SU-DHL-6 (cell line): ENCODE results near the gene MYPN.

Experiments used
- H2AFZ ChIP-seq: fragments of 200-600 bp; sonication (generic); 2 replicates; pipeline ENCODE4 v1.6.1; 2014; ENCODE audit warnings: low read depth, mild to moderate bottlenecking, moderate library complexity, mixed read lengths, antibody characterized with exemption, low read length; ENCODE audit not compliant: severe bottlenecking
- H3F3A ChIP-seq: fragments of 200-600 bp; shearing (Covaris generic); 2 replicates; pipeline ENCODE4 v1.6.0; 2016; ENCODE audit warnings: antibody characterized with exemption, mild to moderate bottlenecking; ENCODE audit not compliant: insufficient read depth
- H3K27ac ChIP-seq: fragments of 200-600 bp; sonication (generic); 2 replicates; pipeline ENCODE4 v1.5.1; 2016; ENCODE audit warnings: low read depth, mild to moderate bottlenecking, low read length, moderate library complexity, mixed read lengths
- H3K27me3 ChIP-seq: fragments of 200-600 bp; sonication (generic), shearing (Covaris generic); 2 replicates; pipeline ENCODE4 v1.6.0; 2014; ENCODE audit warnings: mild to moderate bottlenecking, low read length
- H3K36me3 ChIP-seq: fragments of 200-600 bp; sonication (generic); 2 replicates; pipeline ENCODE4 v1.6.1; 2014; ENCODE audit warnings: mild to moderate bottlenecking, low read length, mixed read lengths
- H3K4me2 ChIP-seq: fragments of 300-600, 200-600 bp; shearing (Covaris generic), sonication (generic); 2 replicates; pipeline ENCODE4 v1.6.0; 2014; ENCODE audit warnings: low read length, low read depth, mild to moderate bottlenecking; ENCODE audit not compliant: poor library complexity, severe bottlenecking
- H3K4me3 ChIP-seq: fragments of 200-600 bp; sonication (generic); 2 replicates; pipeline ENCODE4 v1.5.1; 2014; ENCODE audit warnings: antibody characterized with exemption, low read length, mild to moderate bottlenecking, mixed read lengths; ENCODE audit not compliant: insufficient read depth, poor library complexity, severe bottlenecking
- H3K79me2 ChIP-seq: fragments of 200-600 bp; sonication (generic); 2 replicates; pipeline ENCODE4 v1.6.1; 2014; ENCODE audit warnings: mild to moderate bottlenecking, low read length, moderate library complexity; ENCODE audit not compliant: insufficient read depth
- H3K9ac ChIP-seq: fragments of 200-600 bp; sonication (generic); 2 replicates; pipeline ENCODE4 v1.7.0; 2014; ENCODE audit warnings: mild to moderate bottlenecking, low read length
- H3K9me2 ChIP-seq: fragments of 200-600 bp; sonication (generic); replicated peaks from 2 replicates; pipeline ENCODE4 v1.6.1; 2014; ENCODE audit warnings: low read length; ENCODE audit not compliant: insufficient read depth
- H3K9me3 ChIP-seq: fragments of 200-600 bp; sonication (generic); 2 replicates; pipeline ENCODE4 v1.6.1; 2014; ENCODE audit warnings: low read length, mixed read lengths; ENCODE audit not compliant: insufficient read depth
- H4K20me1 ChIP-seq: fragments of 200-600 bp; sonication (generic); 2 replicates; pipeline ENCODE4 v1.6.1; 2014; ENCODE audit warnings: low read depth, mild to moderate bottlenecking, antibody characterized with exemption, low read length, moderate library complexity, mixed read lengths
- EZH2phosphoT487 ChIP-seq: fragments of 200-600 bp; sonication (generic), shearing (Covaris generic); conservative IDR thresholded peaks from 2 replicates; pipeline ENCODE4 v1.6.1; 2018; ENCODE audit warnings: mild to moderate bottlenecking, antibody characterized with exemption, low read length, moderate library complexity, mixed read lengths
- TF ChIP-seq, protein P1 (sequence below): fragments of 200-600 bp; sonication (generic); IDR thresholded peaks from one replicate; pipeline ENCODE4 v1.5.1; 2017; ENCODE audit warnings: antibody characterized with exemption, mild to moderate bottlenecking, low read length, moderate library complexity; ENCODE audit not compliant: insufficient read depth, poor library complexity, severe bottlenecking

The MYPN gene

DNA sequence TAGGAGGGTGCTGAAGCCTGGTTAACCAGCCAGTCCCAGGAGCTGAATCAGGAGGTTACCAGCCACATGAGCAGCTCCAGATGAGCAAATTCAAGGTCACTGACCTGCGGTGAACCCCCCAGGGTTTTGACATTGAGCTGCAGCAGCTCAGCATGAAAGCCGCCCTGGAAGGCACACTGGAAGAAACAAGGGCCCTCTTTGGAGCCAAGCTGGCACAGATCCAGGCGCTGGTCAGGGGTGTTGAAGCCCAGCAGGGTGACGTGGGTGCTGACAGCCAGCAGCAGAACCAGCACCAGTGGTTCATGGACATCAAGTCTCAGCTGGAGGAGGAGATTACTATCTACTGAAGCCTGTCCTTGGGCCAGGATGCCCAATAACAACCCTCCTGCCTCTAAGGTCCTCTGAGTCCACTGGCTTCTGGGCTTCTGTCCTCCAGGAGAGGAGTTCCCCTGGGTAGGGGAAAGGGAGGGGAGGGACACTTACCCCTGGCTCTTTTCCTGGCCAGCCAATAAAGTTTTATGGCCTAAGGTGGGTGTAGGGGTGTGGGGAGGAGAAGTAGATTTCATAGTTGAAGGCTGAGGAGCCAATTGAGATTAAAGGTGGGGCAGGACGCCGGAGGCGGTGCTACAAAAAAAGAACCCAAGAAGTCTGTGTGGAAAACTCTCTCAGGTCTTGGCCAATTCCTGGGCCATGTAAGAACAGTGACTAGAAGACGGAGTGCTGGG lies 152.0 kb downstream of the MYPN start:
- Histone ChIP-seq H3K9me3 (no peaks in the 10 kb centered on the region), H3K27ac (no peak overlapping the region), H3K27me3 (no peaks in the 10 kb centered on the region), H3F3A (no peaks in the 10 kb centered on the region), H3K4me3 (no peak overlapping the region), H4K20me1 (no peaks in the 10 kb centered on the region), H2AFZ (no peak overlapping the region), H3K9ac (no peak overlapping the region), H3K9me2 (no peaks in the 10 kb centered on the region), H3K36me3 (no peaks in the 10 kb centered on the region), H3K4me2 (no peak overlapping the region), H3K79me2 (no peaks in the 10 kb centered on the region)
- TF ChIP-seq EZH2phosphoT487, result no peak
- TF ChIP-seq, protein P1, sequence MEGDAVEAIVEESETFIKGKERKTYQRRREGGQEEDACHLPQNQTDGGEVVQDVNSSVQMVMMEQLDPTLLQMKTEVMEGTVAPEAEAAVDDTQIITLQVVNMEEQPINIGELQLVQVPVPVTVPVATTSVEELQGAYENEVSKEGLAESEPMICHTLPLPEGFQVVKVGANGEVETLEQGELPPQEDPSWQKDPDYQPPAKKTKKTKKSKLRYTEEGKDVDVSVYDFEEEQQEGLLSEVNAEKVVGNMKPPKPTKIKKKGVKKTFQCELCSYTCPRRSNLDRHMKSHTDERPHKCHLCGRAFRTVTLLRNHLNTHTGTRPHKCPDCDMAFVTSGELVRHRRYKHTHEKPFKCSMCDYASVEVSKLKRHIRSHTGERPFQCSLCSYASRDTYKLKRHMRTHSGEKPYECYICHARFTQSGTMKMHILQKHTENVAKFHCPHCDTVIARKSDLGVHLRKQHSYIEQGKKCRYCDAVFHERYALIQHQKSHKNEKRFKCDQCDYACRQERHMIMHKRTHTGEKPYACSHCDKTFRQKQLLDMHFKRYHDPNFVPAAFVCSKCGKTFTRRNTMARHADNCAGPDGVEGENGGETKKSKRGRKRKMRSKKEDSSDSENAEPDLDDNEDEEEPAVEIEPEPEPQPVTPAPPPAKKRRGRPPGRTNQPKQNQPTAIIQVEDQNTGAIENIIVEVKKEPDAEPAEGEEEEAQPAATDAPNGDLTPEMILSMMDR, result no peak
